Hepatocyte (in vitro differentiated cells): ENCODE data around the gene TPMT. TPM values are rescaled to one million over a fixed set of nuclear protein-coding genes. Genes with fewer than 3 reads are reported as not detected.
A peak's percentile ranks its signal among the peaks of the same experiment; 100 is the strongest.

Experiments
- DNase-seq: peaks from one replicate; pipeline ENCODE4 v3.0.0-alpha.2; 2016; ENCODE audit warnings: low spot score
- H2AFZ ChIP-seq: fragments of 200-600 bp; sonication (generic); 2 replicates; pipeline ENCODE4 v1.6.0; 2016; ENCODE audit warnings: antibody characterized with exemption, mild to moderate bottlenecking
- H3K27ac ChIP-seq: fragments of 200-600 bp; sonication (generic); 2 replicates; pipeline ENCODE4 v1.5.1; 2016; ENCODE audit warnings: mild to moderate bottlenecking
- H3K27me3 ChIP-seq: fragments of 200-600 bp; sonication (generic); 2 replicates; pipeline ENCODE4 v1.6.1; 2016
- H3K36me3 ChIP-seq: fragments of 200-600 bp; sonication (generic); replicated peaks from 2 replicates; pipeline ENCODE4 v1.5.1; 2016; ENCODE audit warnings: low read depth; ENCODE audit not compliant: insufficient read depth
- H3K4me1 ChIP-seq: fragments of 200-600 bp; sonication (generic); 2 replicates; pipeline ENCODE4 v1.5.1; 2016; ENCODE audit warnings: mild to moderate bottlenecking, moderate library complexity; ENCODE audit not compliant: insufficient read depth
- H3K4me2 ChIP-seq: fragments of 200-600 bp; sonication (generic); 2 replicates; pipeline ENCODE4 v1.6.0; 2016
- H3K4me3 ChIP-seq: fragments of 200-600 bp; sonication (generic); 2 replicates; pipeline ENCODE4 v1.5.1; 2016; ENCODE audit warnings: mild to moderate bottlenecking
- H3K79me2 ChIP-seq: fragments of 200-600 bp; sonication (generic); 2 replicates; pipeline ENCODE4 v1.6.0; 2017; ENCODE audit warnings: mild to moderate bottlenecking
- H3K9me2 ChIP-seq: fragments of 200-600 bp; sonication (generic); replicated peaks from 2 replicates; pipeline ENCODE4 v1.6.0; 2017; ENCODE audit warnings: mild to moderate bottlenecking; ENCODE audit not compliant: insufficient read depth
- H3K9me3 ChIP-seq: fragments of 200-600 bp; sonication (generic); 2 replicates; pipeline ENCODE4 v1.5.1; 2016; ENCODE audit warnings: low read depth, mild to moderate bottlenecking
- H4K20me1 ChIP-seq: fragments of 200-600 bp; sonication (generic); 2 replicates; pipeline ENCODE4 v1.6.0; 2016; ENCODE audit warnings: mild to moderate bottlenecking; ENCODE audit not compliant: insufficient read depth, poor library complexity, severe bottlenecking
- EZH2 ChIP-seq: fragments of 200-600 bp; sonication (generic); IDR thresholded peaks from 2 replicates; pipeline ENCODE4 v1.6.1; 2016; ENCODE audit warnings: antibody characterized with exemption, mild to moderate bottlenecking, borderline replicate concordance
- EZH2phosphoT487 ChIP-seq: fragments of 200-600 bp; sonication (generic); IDR thresholded peaks from one replicate; pipeline ENCODE4 v1.6.1; 2018; ENCODE audit warnings: antibody characterized with exemption, mild to moderate bottlenecking, low read depth, moderate library complexity; ENCODE audit not compliant: unreplicated experiment, severe bottlenecking
- WGBS: methylation state at CpG from one replicate; pipeline ENCODE4 v1.1.6; 2016; ENCODE audit warnings: low lambda C conversion rate; ENCODE audit errors: missing lambda C conversion rate; 5-methylcytosine and 5-hydroxymethylcytosine counted together
- polyA plus RNA-seq: library from polyadenylated mRNA; unstranded; fragments of >200 nt; fragmentation: Nextera tagmentation; extraction: Ambion mirVana; gene quantifications from 2 replicates; pipeline ENCODE4 v1.2.1, GENCODE V29; 2016
- total RNA-seq: library from RNA; depleted of rRNA; stranded (reverse); fragments of >200 nt; gene quantifications from 2 replicates; pipeline ENCODE4 v1.2.3, GENCODE V29; 2014
- TF ChIP-seq, protein P1 (sequence below): fragments of 200-600 bp; sonication (generic); IDR thresholded peaks from 2 replicates; pipeline ENCODE4 v1.5.1; 2016; ENCODE audit warnings: antibody characterized with exemption, mild to moderate bottlenecking; ENCODE audit not compliant: poor library complexity

Gene TPMT
- total and polyA plus RNA-seq, 2 experiments from 2014 or later = 10.0 to 15.5 TPM

GRCh38 chr6:18122128-18123093 is 32.5 kb downstream of the TPMT start, which contains the start of gene NHLRC1:
Gene NHLRC1, minus strand, starts transcription at chr6:18122677. Its CDS starts 71 bp downstream, at chr6:18122606.
- no peaks in the 10 kb centered on the region for H3K27me3 ChIP-seq
- TF ChIP-seq EZH2 = no peak
- no peak for TF ChIP-seq EZH2phosphoT487
- TF ChIP-seq, protein P1, sequence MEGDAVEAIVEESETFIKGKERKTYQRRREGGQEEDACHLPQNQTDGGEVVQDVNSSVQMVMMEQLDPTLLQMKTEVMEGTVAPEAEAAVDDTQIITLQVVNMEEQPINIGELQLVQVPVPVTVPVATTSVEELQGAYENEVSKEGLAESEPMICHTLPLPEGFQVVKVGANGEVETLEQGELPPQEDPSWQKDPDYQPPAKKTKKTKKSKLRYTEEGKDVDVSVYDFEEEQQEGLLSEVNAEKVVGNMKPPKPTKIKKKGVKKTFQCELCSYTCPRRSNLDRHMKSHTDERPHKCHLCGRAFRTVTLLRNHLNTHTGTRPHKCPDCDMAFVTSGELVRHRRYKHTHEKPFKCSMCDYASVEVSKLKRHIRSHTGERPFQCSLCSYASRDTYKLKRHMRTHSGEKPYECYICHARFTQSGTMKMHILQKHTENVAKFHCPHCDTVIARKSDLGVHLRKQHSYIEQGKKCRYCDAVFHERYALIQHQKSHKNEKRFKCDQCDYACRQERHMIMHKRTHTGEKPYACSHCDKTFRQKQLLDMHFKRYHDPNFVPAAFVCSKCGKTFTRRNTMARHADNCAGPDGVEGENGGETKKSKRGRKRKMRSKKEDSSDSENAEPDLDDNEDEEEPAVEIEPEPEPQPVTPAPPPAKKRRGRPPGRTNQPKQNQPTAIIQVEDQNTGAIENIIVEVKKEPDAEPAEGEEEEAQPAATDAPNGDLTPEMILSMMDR = peak; percentile 97
- peak within 1 kb of the TSS; percentile 43 for H3K4me3 ChIP-seq
- H3K9me2 ChIP-seq = no peaks in the 10 kb centered on the region
- peak within 1 kb of the TSS; percentile 96 for H2AFZ ChIP-seq
- H3K4me1 ChIP-seq = peaks cover 5% of the 10 kb centered on the region
- no peaks in the 10 kb centered on the region for H4K20me1 ChIP-seq
- no peaks in the 10 kb centered on the region for H3K36me3 ChIP-seq
- no peaks in the 10 kb centered on the region for H3K9me3 ChIP-seq
- no peaks in the 10 kb centered on the region for H3K79me2 ChIP-seq
- DNase-seq = peak; percentile 93
- WGBS = 42% methylated on average over 73 of the region's 82 CpGs
- no peak within 1 kb of the TSS for H3K27ac ChIP-seq
- peak within 1 kb of the TSS; percentile 92 for H3K4me2 ChIP-seq

DNA sequence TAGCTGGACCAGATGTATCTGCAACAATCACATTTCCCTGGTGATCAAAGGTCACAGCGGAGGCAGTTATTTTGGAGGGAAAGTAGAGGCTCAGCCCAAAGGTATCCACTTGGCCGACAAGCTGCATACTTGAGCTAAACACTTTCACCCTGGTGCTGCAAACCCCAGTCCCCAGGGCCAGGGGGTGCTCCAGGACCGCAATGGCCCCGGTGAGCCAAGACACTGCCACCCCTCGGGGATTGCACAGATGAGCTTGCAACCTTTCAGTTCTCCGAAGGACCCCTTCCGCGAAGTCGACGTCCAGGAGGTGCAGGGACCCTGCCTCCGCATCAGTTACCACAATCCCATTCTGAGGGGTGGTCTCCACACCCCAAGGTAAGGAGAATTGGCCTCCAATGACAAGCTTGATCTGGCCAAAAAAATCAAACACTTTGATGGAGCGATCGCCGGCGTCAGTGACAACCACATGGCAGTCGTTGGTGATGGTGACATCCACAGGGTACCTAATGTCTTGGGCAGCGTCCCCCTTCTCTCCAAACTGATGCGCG is 33.2 kb downstream of the TPMT start:
- Histone ChIP-seq H3K27ac (no peak overlapping the region), H3K79me2 (no peaks in the 10 kb centered on the region), H2AFZ (no peak overlapping the region), H3K9me3 (no peaks in the 10 kb centered on the region), H3K27me3 (no peaks in the 10 kb centered on the region), H3K4me3 (no peak overlapping the region), H3K9me2 (no peaks in the 10 kb centered on the region), H3K36me3 (no peaks in the 10 kb centered on the region), H3K4me2 (peak overlapping the region; percentile 92), H3K4me1 (peaks cover 5% of the 10 kb centered on the region), H4K20me1 (no peaks in the 10 kb centered on the region)
- TF ChIP-seq EZH2 (no peak), EZH2phosphoT487 (no peak)
- TF ChIP-seq, protein P1 = no peak
- WGBS = 93% methylated on average over 19 of the region's 19 CpGs
- no peak for DNase-seq

GRCh38 chr6:18119236-18119635 is 35.6 kb downstream of the TPMT start:
- no peak overlapping the region for H3K4me3 ChIP-seq
- H3K4me2 ChIP-seq = no peak overlapping the region
- no peaks in the 10 kb centered on the region for H3K79me2 ChIP-seq
- H2AFZ ChIP-seq = no peak overlapping the region
- no peaks in the 10 kb centered on the region for H3K9me3 ChIP-seq
- WGBS = 67% methylated on average over 5 of the region's 5 CpGs
- TF ChIP-seq, protein P1 = no peak
- no peak for TF ChIP-seq EZH2
- TF ChIP-seq EZH2phosphoT487 = no peak
- no peaks in the 10 kb centered on the region for H3K9me2 ChIP-seq
- H4K20me1 ChIP-seq = no peaks in the 10 kb centered on the region
- peak; percentile 54 for DNase-seq
- no peaks in the 10 kb centered on the region for H3K36me3 ChIP-seq
- H3K27me3 ChIP-seq = no peaks in the 10 kb centered on the region
- peaks cover 5% of the 10 kb centered on the region for H3K4me1 ChIP-seq
- H3K27ac ChIP-seq = peak overlapping the region; percentile 9
